Activated T-cell treated with anti-CD3 and anti-CD28 coated beads, Interleukin-2, amount 50 U/mL, for 1 hour (primary cell): ENCODE results near the gene SPTA1.
"Not testable (repeated sequence)": the region's sequence is repeated elsewhere in the genome, so short reads cannot be mapped to it uniquely, and the experiment has no call there.

Experiments used
- DNase-seq: peaks from one replicate; pipeline ENCODE4 v3.0.0-alpha.2; 2020

The SPTA1 gene

GRCh38 chr1:158686111-158687009, at the start of gene SPTA1:
Gene SPTA1, minus strand, starts transcription at chr1:158686715. Its CDS starts 198 bp downstream, at chr1:158686517.
- no peak for DNase-seq

- no peak for DNase-seq
These were observed 49.3 kb upstream of the SPTA1 start for GRCh38 chr1:158735848-158736247.

- DNase-seq, result no peak
These were observed 46.0 kb upstream of the SPTA1 start for GRCh38 chr1:158732524-158732923.

DNA sequence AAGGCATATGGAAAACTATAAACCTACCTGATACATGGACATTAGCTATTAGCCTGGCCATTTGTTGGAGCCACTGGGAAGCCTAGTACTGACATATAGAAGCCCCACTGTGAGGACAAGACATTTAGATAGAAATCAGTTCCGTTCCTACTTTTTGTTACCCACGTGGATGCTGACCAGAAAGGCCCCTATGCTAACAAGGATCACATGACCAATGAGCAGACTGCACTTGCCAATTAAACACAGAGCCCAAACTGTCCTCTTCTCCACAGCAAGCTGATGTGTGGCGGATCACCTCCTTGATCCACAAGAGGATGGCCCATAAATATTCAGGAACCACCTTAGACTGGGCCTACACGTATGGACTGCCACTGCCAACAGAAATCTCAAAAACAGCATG, 45.2 kb upstream of the SPTA1 start:
- no peak for DNase-seq

DNA sequence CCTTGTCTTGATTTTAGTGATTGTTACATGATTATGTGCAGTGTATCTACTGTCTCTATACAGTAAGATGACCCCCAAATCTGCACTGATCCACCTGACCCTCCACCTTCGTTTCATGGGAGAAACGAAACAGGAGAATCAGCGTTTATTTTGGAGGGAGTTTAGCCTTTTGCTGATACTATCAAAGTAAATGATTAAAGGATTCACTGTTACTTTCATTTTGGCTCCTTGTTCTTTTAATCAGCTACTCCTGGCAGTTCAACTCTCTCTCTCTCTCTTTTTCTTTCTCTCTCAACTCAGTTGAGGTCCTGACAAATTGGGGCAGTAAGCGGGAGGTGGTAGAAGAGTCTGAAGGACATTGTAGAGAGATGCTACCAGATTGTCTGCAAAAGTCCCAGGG, 43.9 kb upstream of the SPTA1 start:
- DNase-seq, result no peak

DNA sequence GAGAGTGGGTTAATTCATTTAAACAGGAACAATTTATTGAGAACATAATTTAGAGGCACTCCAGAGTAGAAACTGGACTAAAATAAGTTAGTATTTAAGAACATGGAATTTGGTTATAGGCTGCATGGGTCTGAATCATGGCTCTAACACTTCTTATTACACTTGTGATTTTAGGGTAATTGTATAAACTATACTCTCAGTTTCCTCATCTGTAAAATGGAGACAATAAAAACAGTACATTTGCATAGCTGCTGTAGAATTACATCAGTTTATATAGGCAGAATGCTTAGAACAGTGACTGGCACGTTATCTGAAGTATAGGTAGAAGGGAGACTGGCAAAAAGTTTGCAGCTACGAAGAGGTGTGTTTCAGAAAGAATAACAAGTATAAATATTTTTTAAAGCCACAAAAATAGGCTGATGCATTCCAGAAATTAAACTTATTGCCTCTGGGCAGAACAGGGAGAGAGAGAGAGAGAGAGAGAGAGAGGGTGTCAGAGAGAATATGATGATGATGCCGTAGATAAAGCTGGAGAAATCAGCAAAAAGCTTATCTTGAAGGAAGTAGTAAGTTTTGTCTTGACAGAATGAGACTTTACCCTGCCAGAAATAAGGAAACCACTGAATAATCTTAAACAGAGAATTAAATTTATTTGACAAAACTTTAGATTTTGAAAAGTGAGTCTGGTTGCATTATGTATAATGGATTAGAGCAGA, 42.2 kb upstream of the SPTA1 start:
- DNase-seq, result no peak

GRCh38 chr1:158724442-158724841, 37.9 kb upstream of the SPTA1 start:
- DNase-seq, result no peak

- DNase-seq, result no peak
These were observed 34.1 kb upstream of the SPTA1 start, which contains the start of gene OR6K3 for GRCh38 chr1:158720620-158721019. Gene OR6K3, minus strand, starts transcription at chr1:158720720. Its CDS starts 2,605 bp downstream, at chr1:158718115.

DNA sequence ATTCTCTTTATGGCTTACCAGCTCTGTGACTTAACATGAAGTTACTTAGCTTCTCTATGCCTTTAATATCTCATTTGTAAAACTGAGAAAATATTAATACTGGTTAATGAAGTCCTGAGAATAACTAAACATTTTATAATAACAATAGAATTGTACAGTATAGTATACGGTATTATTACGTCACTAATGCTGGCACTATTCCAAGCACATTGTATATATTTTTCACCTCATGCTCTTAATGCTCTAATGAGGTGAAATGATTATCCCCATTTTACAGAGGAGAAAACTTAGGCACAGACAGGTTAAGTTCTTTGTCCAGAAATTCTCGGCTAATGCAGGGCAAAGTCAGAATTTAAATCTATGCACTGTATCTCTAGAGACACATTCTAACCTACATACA, 33.1 kb upstream of the SPTA1 start:
- no peak for DNase-seq

GRCh38 chr1:158717344-158717743, 30.8 kb upstream of the SPTA1 start:
- DNase-seq, result no peak

DNA sequence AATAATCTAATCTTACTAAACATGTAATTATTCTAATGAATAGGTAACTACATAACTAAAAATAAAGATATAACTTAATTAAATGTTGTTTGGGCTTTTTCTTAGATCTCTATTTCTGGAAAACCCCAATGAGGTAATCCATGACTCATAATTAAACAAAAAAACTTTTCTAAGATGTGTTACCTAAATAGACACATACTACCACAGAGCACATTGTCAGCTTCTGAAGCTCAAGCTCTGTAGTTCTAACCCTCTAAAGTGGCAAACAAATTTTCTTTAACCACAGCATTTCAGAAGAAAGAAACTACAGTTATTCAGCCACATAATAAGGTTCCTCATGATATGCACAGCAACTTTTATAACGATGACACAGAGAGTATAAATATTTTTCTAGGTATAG, 29.8 kb upstream of the SPTA1 start:
- DNase-seq, result no peak

- no peak for DNase-seq
These were observed 28.2 kb upstream of the SPTA1 start for GRCh38 chr1:158714754-158715153.

GRCh38 chr1:158711098-158711497, 24.6 kb upstream of the SPTA1 start:
- no peak for DNase-seq

DNA sequence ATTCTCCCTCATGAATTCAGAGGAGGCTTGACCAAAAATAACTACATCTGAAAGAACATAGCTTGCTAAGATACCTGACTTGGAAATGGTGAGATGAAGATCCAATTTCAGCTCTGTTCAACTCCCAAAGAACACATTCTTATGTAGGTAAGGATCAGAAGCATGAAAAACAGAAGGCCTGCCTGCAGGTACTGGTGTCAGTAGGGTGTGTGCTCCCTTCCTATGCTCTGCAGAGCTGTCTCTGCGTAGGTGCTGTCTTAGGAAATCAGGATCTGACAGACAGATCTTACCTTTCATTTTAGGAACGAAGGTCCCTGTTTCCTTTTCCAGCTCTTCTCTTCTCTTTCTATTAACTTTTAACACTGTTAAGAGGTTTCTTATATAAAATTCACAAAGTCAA, 19.6 kb upstream of the SPTA1 start:
- no peak for DNase-seq

GRCh38 chr1:158700552-158700951, 14.0 kb upstream of the SPTA1 start, which contains the start of gene OR6K2:
Gene OR6K2, minus strand, starts transcription at chr1:158700652. Its CDS starts 0 bp downstream, at chr1:158700652.
- no peak for DNase-seq

DNA sequence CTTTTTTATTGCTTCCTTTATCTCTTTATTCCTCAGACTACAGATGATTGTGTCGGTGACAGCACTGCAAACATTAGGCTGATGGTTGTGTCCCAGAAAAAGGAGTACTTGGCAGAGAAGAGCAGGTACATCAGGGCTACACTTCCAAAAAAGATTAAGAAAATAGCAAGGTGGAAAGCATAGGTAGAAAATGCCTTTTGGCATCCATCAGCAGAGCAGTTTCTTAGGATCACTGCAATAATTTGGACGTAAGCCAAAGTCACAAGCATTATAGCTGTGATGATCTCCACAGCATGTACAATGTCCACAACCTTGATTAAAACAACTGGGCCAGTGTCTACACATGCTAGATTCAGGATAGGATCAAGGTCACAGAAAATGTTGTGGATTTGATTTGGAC, 8.1 kb upstream of the SPTA1 start:
- DNase-seq, result no peak

DNA sequence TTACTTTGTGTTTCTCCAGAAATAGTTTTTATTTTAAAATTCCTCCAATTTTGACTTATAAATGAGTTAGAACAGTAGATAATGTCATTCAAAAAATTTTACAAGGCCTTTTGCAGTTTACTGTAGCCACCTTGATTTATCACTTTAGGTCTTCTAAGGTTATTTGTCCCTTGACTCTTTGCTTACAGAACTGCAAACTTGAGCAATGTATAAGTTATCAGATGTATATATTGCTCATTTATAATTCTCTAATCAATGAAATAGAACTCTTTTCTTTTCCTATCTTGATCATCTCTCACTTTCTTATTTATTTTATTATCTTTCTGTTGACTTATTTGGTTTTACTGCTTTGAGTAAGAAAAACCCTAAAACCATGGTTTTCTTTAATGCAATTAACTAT, 5.8 kb upstream of the SPTA1 start:
- DNase-seq, result no peak

DNA sequence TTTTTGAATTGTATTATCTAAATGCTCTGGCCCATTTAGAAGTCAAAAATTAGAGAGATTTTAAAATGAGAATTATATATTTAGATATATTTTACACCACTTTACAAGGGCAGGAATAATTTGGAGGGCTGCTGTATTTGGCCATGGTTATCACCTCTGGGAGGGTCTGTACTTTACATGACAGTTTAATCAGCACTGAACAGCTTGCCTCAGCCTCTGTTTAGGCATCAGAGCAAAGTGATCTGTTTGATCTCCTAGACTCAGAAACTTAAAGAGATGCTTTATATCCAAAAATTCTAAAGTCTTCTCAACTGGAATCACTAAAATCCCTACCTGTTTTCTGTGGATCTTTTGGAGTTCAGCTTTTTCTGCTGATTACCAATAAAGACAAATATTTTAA, 5.4 kb upstream of the SPTA1 start:
- DNase-seq, result no peak

- not testable (repeated sequence) for DNase-seq
These were observed 4.6 kb upstream of the SPTA1 start for GRCh38 chr1:158691149-158691548.

DNA sequence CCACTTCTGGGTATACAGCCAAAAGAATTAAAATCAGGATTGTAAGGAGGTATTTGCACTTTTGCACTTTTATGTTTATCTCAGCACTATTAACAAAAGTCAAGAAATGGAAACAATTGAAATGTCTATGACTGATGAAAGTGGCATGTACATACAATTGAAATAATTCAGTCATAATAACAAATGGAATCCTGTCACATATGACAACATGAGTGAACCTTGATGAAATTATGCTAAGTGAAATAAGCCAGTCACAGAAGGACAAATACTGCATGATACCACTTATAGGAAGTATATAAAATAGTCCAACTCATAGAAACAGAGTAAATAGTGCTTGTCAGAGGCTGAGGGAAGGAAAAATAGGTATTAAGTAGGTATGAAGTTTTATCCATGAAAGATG, 3.4 kb upstream of the SPTA1 start:
- no peak for DNase-seq

- no peak for DNase-seq
These were observed 2.6 kb upstream of the SPTA1 start for GRCh38 chr1:158689110-158689509.

DNA sequence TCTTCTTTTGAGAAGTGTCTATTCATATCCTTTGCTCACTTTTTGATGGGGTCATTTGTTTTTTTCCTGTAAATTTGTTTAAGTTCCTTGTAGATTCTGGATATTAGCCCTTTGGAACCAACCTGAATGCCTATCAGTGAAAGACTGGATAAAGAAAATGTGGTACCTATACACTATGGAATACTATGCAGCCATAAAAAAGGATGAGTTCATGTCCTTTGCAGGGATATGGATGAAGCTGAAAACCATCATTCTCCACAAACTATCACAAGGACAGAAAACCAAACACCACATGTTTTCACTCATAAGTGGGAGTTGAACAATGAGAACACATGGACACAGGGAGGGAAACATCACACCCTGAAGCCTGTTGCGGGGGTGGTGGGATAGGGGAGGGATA, 1.8 kb upstream of the SPTA1 start:
- not testable (repeated sequence) for DNase-seq

DNA sequence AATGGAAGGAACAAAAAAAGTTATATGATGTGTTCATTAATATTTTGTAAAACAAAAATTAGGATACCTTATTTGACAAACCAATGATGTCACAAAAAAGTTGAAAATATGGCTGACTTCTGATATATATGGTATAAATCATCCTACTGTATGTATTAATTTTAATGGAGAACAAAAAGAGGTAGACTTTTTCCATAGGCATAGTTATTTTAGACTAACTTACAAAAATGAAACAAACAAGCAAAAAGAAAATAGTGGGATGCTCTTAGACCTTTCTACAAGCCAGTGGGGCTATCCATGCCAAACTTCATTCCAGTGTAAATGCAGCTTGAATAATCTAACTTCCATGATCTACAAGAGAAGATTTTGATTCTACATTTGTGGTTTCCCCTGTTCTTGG, 522 bp upstream of the SPTA1 start:
- no peak for DNase-seq

DNA sequence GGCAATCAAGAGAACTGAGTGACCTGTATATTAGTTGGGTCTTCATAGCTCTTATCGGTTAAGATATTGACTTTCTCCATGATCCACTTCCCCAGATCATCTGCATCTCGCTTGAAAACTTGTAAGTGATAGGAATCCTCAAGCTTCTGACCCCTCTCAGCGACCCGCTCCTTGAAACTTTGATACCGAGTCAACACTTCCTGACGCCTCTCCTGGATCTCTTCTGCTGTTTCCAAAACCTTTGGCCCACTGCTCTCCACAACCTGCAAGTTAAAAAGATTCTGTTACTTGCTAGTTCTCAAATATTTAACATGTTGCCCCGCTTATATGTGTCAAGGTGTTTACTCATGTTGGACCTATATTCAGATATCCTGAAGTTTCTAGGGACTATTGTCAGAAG, 1.4 kb downstream of the SPTA1 start:
- DNase-seq, result no peak
